WTC11 (cell line): ENCODE data around the gene PKM. TPM values are rescaled to one million over a fixed set of nuclear protein-coding genes. Genes with fewer than 3 reads are reported as not detected.

ENCODE experiments used
- ATAC-seq: fragments of 200-7000 bp; cut with Tn5 transposase; 2 replicates; pipeline ENCODE4 v1.10.0; 2021; ENCODE audit warnings: mild to moderate bottlenecking, moderate library complexity
- CTCF ChIA-PET: fragments of 300-600 bp; sonication (Branson Sonifier 250); formaldehyde crosslinking; loops from one replicate; lab custom pipeline; 2021; ENCODE audit warnings: antibody characterized with exemption; lab: Charles Lee
- POLR2A ChIA-PET: fragments of 350-600 bp; sonication (Branson Sonifier 250); formaldehyde crosslinking; loops from one replicate; lab custom pipeline; 2021; ENCODE audit warnings: antibody characterized with exemption; lab: Charles Lee
- DNase-seq: peaks from one replicate; pipeline ENCODE4 v3.0.0; 2021; ENCODE audit warnings: low spot score
- H3K27ac Mint-ChIP-seq: 2 replicates; pipeline ENCODE4 v1.8.0; 2021; ENCODE audit warnings: mixed read lengths
- H3K27me3 Mint-ChIP-seq: 2 replicates; pipeline ENCODE4 v1.8.0; 2021; ENCODE audit warnings: low read depth, mild to moderate bottlenecking, moderate library complexity, mixed read lengths
- H3K36me3 Mint-ChIP-seq: 2 replicates; pipeline ENCODE4 v1.8.0; 2021; ENCODE audit warnings: mixed read lengths
- H3K4me1 Mint-ChIP-seq: 2 replicates; pipeline ENCODE4 v1.8.0; 2022; ENCODE audit warnings: mixed read lengths
- H3K4me3 Mint-ChIP-seq: 2 replicates; pipeline ENCODE4 v1.8.0; 2021; ENCODE audit warnings: mild to moderate bottlenecking, moderate library complexity, mixed read lengths
- H3K9me3 Mint-ChIP-seq: 2 replicates; pipeline ENCODE4 v1.8.0; 2021; ENCODE audit warnings: mixed read lengths
- AR ChIP-seq: fragments of 250-450 bp; sonication (Bioruptor Pico); IDR thresholded peaks from 2 replicates; pipeline ENCODE4 v1.9.0; 2021; ENCODE audit warnings: mild to moderate bottlenecking
- ARID4B ChIP-seq: sonication (generic); formaldehyde crosslinking; IDR thresholded peaks from 2 replicates; pipeline ENCODE4 v1.8.0; 2023; ENCODE audit warnings: missing genetic modification reagents, mild to moderate bottlenecking, borderline replicate concordance
- E2F1 ChIP-seq: sonication (generic); formaldehyde crosslinking; IDR thresholded peaks from 2 replicates; pipeline ENCODE4 v1.8.0; 2022; ENCODE audit warnings: mild to moderate bottlenecking, missing genetic modification reagents
- E2F5 ChIP-seq: sonication (generic); formaldehyde crosslinking; IDR thresholded peaks from 2 replicates; pipeline ENCODE4 v1.8.1; 2022; ENCODE audit warnings: mild to moderate bottlenecking, moderate library complexity, missing genetic modification reagents
- EMX1 ChIP-seq: fragments of 250-450 bp; sonication (Bioruptor Pico); IDR thresholded peaks from 2 replicates; pipeline ENCODE4 v1.8.0; 2021; ENCODE audit warnings: mild to moderate bottlenecking
- ESRRA ChIP-seq: sonication (generic); formaldehyde crosslinking; IDR thresholded peaks from 2 replicates; pipeline ENCODE4 v1.8.1; 2022; ENCODE audit warnings: mild to moderate bottlenecking, missing genetic modification reagents, borderline replicate concordance
- HMGA2 ChIP-seq: fragments of 250-450 bp; sonication (Bioruptor Pico); IDR thresholded peaks from 2 replicates; pipeline ENCODE4 v1.4.0; 2021; ENCODE audit warnings: mild to moderate bottlenecking, moderate library complexity
- IRF2 ChIP-seq: sonication (generic); formaldehyde crosslinking; IDR thresholded peaks from 2 replicates; pipeline ENCODE4 v1.8.0; 2022; ENCODE audit warnings: low read depth, missing genetic modification reagents, borderline replicate concordance
- NFATC4 ChIP-seq: fragments of 250-450 bp; sonication (Bioruptor Pico); IDR thresholded peaks from 2 replicates; pipeline ENCODE4 v1.9.0; 2021; ENCODE audit warnings: mild to moderate bottlenecking
- NR2C2 ChIP-seq: sonication (generic); formaldehyde crosslinking; IDR thresholded peaks from 2 replicates; pipeline ENCODE4 v1.8.0; 2022; ENCODE audit warnings: mild to moderate bottlenecking, missing genetic modification reagents
- SMAD3 ChIP-seq: sonication (generic); formaldehyde crosslinking; IDR thresholded peaks from 2 replicates; pipeline ENCODE4 v1.8.0; 2022; ENCODE audit warnings: missing genetic modification reagents, mild to moderate bottlenecking, borderline replicate concordance
- SOX15 ChIP-seq: fragments of 250-450 bp; sonication (Bioruptor Pico); IDR thresholded peaks from 2 replicates; pipeline ENCODE4 v1.9.0; 2021; ENCODE audit warnings: mild to moderate bottlenecking
- ZNF121 ChIP-seq: sonication (generic); formaldehyde crosslinking; IDR thresholded peaks from 2 replicates; pipeline ENCODE4 v1.8.0; 2023; ENCODE audit warnings: missing genetic modification reagents
- ZNF219 ChIP-seq: sonication (generic); formaldehyde crosslinking; IDR thresholded peaks from 2 replicates; pipeline ENCODE4 v1.8.0; 2023; ENCODE audit warnings: missing genetic modification reagents, mild to moderate bottlenecking, borderline replicate concordance
- ZNF232 ChIP-seq: sonication (generic); formaldehyde crosslinking; IDR thresholded peaks from 2 replicates; pipeline ENCODE4 v1.8.0; 2022; ENCODE audit warnings: mild to moderate bottlenecking, missing genetic modification reagents
- ZNF317 ChIP-seq: sonication (generic); formaldehyde crosslinking; IDR thresholded peaks from 2 replicates; pipeline ENCODE4 v1.8.1; 2023; ENCODE audit warnings: low read depth, mild to moderate bottlenecking, moderate library complexity, missing genetic modification reagents, borderline replicate concordance
- ZNF396 ChIP-seq: fragments of 250-450 bp; sonication (Bioruptor Pico); IDR thresholded peaks from 2 replicates; pipeline ENCODE4 v1.8.0; 2021; ENCODE audit warnings: mild to moderate bottlenecking, moderate library complexity, borderline replicate concordance
- ZNF532 ChIP-seq: fragments of 250-450 bp; sonication (Bioruptor Pico); IDR thresholded peaks from 2 replicates; pipeline ENCODE4 v1.9.0; 2021; ENCODE audit warnings: mild to moderate bottlenecking, borderline replicate concordance
- total RNA-seq: library from RNA; stranded (reverse); gene quantifications from 3 replicates; pipeline ENCODE4 v1.2.3, GENCODE V29; 2021

The PKM gene
- total RNA-seq, 1 experiment from 2014 or later: 858 TPM

GRCh38 chr15:72173401-72173800 lies 57.6 kb downstream of the PKM start (continued):
- TF ChIP-seq E2F1 (CRISPR knock-in tag) (no peak), NR2C2 (CRISPR knock-in tag) (no peak), IRF2 (no peak), HMGA2 (CRISPR knock-in tag) (no peak), ARID4B (no peak), ZNF532 (no peak), EMX1 (CRISPR knock-in tag) (no peak), NFATC4 (CRISPR knock-in tag) (no peak), ZNF232 (no peak), SMAD3 (CRISPR knock-in tag) (no peak), SOX15 (CRISPR knock-in tag) (no peak), ZNF317 (CRISPR knock-in tag) (no peak)

- ChIA-PET POLR2A (no interaction called here), CTCF (interaction anchor here (0.7 to 3.3 kb wide), 2 partner anchors 17 to 27 kb away, joined by 4 to 8 read pairs; no protein-coding TSS in a partner anchor)
- no peaks in the 10 kb centered on the region for H3K36me3 Mint-ChIP-seq
Observed at GRCh38 chr15:72172796-72173195, 58.2 kb downstream of the PKM start.

More at GRCh38 chr15:72172796-72173195, 58.2 kb downstream of the PKM start:
- ATAC-seq (no peak), DNase-seq (no peak)
- Mint-ChIP-seq H3K9me3 (no peaks in the 10 kb centered on the region), H3K27me3 (no peaks in the 10 kb centered on the region), H3K4me3 (no peak overlapping the region), H3K4me1 (peaks cover 21% of the 10 kb centered on the region), H3K27ac (no peak overlapping the region)
- TF ChIP-seq ZNF532: no peak
- no peak for TF ChIP-seq ZNF317 (CRISPR knock-in tag)
- TF ChIP-seq AR (CRISPR knock-in tag): no peak
- TF ChIP-seq E2F5 (CRISPR knock-in tag): no peak
- no peak for TF ChIP-seq ESRRA (CRISPR knock-in tag)
- no peak for TF ChIP-seq HMGA2 (CRISPR knock-in tag)
- no peak for TF ChIP-seq ZNF396 (CRISPR knock-in tag)
- no peak for TF ChIP-seq SMAD3 (CRISPR knock-in tag)
- TF ChIP-seq ZNF219 (CRISPR knock-in tag): no peak
- no peak for TF ChIP-seq ZNF121 (CRISPR knock-in tag)
